Dendritic cell treated with granulocyte-macrophage colony-stimulating factor and Interleukin-4, amounts not matched to agents 40 ng/mL and 50 ng/mL, for 4 days (primary cell): Measurements from ENCODE around the gene ZNF581.

ENCODE experiments used
- H3K27ac Mint-ChIP-seq: one replicate; pipeline ENCODE4 v1.8.0; 2022; ENCODE audit warnings: mild to moderate bottlenecking, mixed read lengths
- H3K27me3 Mint-ChIP-seq: one replicate; pipeline ENCODE4 v1.8.0; 2022; ENCODE audit warnings: mild to moderate bottlenecking, mixed read lengths
- H3K36me3 Mint-ChIP-seq: one replicate; pipeline ENCODE4 v1.8.0; 2022; ENCODE audit warnings: low read depth, mixed read lengths
- H3K4me1 Mint-ChIP-seq: one replicate; pipeline ENCODE4 v1.8.0; 2022; ENCODE audit warnings: low read depth, mixed read lengths
- H3K4me3 Mint-ChIP-seq: one replicate; pipeline ENCODE4 v1.8.0; 2022; ENCODE audit warnings: mild to moderate bottlenecking, moderate library complexity, mixed read lengths
- H3K9me3 Mint-ChIP-seq: one replicate; pipeline ENCODE4 v1.8.0; 2022; ENCODE audit warnings: mixed read lengths
- intact Hi-C: fragments of 100-400 bp; cut with micrococcal nuclease; formaldehyde crosslinking; loops from one replicate; pipeline ENCODE4 v1.15.0; 2022

Gene ZNF581

DNA sequence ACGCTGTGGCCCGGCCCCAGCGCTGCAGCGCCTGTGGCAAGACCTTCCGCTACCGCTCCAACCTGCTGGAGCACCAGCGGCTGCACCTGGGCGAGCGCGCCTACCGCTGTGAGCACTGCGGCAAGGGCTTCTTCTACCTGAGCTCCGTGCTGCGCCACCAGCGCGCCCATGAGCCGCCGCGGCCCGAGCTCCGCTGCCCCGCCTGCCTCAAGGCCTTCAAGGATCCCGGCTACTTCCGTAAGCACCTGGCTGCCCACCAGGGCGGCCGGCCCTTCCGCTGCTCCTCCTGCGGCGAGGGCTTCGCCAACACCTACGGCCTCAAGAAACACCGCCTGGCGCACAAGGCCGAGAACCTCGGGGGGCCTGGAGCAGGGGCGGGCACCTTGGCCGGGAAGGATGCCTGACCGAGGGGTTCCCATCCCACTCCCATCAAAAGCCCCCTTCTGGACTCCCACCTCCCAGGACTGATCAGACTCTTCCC, 27.0 kb upstream of the ZNF581 start:
- Mint-ChIP-seq H3K9me3 (no peaks in the 10 kb centered on the region), H3K27ac (no peak overlapping the region), H3K4me1 (peaks cover 63% of the 10 kb centered on the region), H3K27me3 (no peaks in the 10 kb centered on the region), H3K36me3 (peaks cover 76% of the 10 kb centered on the region), H3K4me3 (no peak overlapping the region)
- intact Hi-C loops = no loop called here

DNA sequence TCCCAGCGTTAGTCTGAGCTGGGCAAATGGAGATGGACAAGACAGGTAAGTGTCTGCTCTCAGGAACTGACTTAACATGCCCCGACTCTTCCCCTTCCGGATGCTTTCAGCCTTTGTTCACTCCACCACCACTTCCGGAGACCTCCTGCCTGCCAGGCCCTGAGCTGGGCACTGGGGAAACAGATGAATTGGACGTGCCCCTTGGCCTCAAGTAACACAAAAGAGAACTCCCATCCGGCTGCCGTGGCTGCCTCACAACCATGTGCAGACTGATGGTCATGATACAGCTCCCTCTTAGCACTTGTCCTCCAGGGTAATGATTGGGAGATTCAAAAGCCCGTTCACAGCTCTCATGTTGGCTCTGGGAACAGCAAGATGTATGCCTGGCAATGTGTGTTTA, 26.0 kb upstream of the ZNF581 start:
- no peaks in the 10 kb centered on the region for H3K9me3 Mint-ChIP-seq
- peaks cover 58% of the 10 kb centered on the region for H3K4me1 Mint-ChIP-seq
- intact Hi-C loops = no loop called here
- no peak overlapping the region for H3K4me3 Mint-ChIP-seq
- no peaks in the 10 kb centered on the region for H3K27me3 Mint-ChIP-seq
- peaks cover 86% of the 10 kb centered on the region for H3K36me3 Mint-ChIP-seq
- no peak overlapping the region for H3K27ac Mint-ChIP-seq

DNA sequence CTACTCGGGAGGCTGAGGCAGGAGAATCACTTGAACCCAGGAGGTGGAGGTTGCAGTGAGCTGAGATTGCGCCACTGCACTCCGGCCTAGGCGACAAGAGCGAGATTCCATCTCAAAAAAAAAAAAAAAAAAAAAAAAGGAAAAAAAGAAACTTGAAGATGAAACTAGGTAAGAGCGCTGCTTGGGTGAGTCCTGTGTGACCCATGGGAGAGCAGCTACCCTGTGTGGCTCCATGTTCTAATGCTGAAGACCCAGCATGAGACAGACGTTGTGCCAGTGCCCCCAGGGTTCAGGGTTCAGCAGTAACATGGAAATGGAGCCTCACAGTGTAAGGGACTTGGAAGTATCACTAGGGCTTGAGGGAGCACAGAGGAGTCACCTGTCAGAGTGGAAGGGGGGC, 25.0 kb upstream of the ZNF581 start:
- Mint-ChIP-seq H3K27me3 (no peaks in the 10 kb centered on the region), H3K4me1 (peaks cover 56% of the 10 kb centered on the region), H3K36me3 (peaks cover 79% of the 10 kb centered on the region), H3K4me3 (no peak overlapping the region), H3K9me3 (no peaks in the 10 kb centered on the region), H3K27ac (peak overlapping the region; percentile 6)
- intact Hi-C loops = no loop called here

DNA sequence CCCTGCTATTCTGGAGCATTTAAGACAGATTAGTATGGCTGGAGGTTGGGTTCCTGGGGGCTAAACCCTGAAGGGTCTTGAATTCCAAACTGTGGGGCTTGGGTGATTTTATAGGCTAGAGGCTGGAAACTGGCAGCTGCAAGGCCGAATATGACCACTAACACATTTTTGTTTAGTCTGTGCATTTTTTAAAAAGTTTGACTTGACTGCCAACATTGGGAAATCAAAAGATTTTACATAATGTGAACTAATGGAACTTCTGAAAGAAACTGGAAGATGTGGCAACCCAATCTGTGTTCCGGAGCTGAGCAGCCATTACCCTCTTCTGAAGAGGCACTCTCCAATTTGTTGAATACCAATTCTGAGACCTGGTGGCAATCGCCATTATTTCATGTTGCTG, 24.2 kb upstream of the ZNF581 start:
- H3K36me3 Mint-ChIP-seq = peaks cover 74% of the 10 kb centered on the region
- no peak overlapping the region for H3K4me3 Mint-ChIP-seq
- intact Hi-C loops = no loop called here
- H3K27ac Mint-ChIP-seq = no peak overlapping the region
- H3K9me3 Mint-ChIP-seq = no peaks in the 10 kb centered on the region
- H3K27me3 Mint-ChIP-seq = no peaks in the 10 kb centered on the region
- H3K4me1 Mint-ChIP-seq = peaks cover 64% of the 10 kb centered on the region

DNA sequence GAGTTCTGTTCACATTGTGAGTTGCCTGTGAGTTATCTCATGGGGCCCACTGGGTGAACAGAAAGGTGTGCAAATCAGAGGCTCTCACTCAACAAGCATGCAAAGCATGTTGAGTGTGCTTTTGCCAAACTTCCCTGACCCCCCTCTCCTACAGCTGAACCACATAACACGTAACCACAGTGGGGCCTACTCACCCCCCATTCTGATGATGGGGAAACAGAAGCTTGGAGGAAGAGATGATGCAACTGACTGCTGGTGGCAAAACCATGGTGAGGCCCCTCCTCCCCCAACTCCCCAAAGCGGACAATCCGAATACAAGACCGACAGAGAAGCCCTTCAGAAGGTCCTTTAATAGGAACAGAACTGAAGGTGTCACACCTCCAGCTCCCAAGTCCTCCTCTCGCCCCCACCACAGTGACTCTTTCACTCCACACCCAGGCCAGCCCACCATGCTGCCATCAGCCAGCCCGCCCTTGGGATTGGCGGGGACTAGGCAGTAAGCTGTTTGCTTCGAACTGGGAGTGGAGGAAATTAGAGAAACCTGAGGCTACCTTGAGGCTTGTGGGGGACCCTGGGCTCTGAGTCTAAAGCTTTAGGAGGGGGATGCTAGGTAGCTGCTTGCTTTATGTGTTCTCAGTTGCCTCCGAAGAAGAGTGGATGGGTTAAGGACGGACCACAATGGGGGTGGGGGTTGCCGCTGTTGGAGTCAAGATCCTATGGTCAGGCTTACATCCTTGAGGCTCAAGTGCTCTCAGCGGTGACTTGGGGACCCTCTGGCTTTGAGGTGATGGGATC, 22.8 kb upstream of the ZNF581 start:
- H3K4me3 Mint-ChIP-seq = no peak overlapping the region
- peak overlapping the region; percentile 30 for H3K27ac Mint-ChIP-seq
- peaks cover 2% of the 10 kb centered on the region for H3K27me3 Mint-ChIP-seq
- H3K36me3 Mint-ChIP-seq = peaks cover 64% of the 10 kb centered on the region
- intact Hi-C loops = no loop called here
- H3K4me1 Mint-ChIP-seq = peaks cover 70% of the 10 kb centered on the region
- H3K9me3 Mint-ChIP-seq = no peaks in the 10 kb centered on the region

DNA sequence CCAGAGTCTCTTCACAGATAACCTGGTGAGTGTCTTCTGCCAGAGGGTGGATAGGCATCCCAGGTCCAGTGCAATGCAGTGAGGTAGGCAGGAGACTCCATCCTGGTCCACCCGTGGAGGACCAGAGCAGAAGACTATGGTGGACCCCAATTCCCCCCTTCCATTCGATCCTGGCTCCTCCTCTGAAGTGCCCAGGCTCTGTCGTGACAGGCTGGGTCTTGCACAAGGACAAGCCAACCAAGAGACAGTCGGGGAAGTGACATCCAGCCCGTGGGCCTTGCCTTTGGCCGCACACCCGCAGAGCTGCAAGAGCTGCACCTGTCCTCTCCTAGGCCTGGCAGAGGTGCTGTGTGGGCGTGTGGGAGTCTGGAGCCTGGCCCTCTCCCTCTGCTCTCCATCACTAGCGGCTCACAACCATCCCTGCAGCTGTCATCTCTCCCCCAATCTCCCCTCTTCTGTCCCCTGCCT, 22.2 kb upstream of the ZNF581 start:
- Mint-ChIP-seq H3K4me3 (no peak overlapping the region), H3K36me3 (peaks cover 58% of the 10 kb centered on the region), H3K9me3 (no peaks in the 10 kb centered on the region), H3K4me1 (peaks cover 70% of the 10 kb centered on the region), H3K27me3 (peaks cover 2% of the 10 kb centered on the region), H3K27ac (peak overlapping the region; percentile 30)
- intact Hi-C loops = no loop called here

DNA sequence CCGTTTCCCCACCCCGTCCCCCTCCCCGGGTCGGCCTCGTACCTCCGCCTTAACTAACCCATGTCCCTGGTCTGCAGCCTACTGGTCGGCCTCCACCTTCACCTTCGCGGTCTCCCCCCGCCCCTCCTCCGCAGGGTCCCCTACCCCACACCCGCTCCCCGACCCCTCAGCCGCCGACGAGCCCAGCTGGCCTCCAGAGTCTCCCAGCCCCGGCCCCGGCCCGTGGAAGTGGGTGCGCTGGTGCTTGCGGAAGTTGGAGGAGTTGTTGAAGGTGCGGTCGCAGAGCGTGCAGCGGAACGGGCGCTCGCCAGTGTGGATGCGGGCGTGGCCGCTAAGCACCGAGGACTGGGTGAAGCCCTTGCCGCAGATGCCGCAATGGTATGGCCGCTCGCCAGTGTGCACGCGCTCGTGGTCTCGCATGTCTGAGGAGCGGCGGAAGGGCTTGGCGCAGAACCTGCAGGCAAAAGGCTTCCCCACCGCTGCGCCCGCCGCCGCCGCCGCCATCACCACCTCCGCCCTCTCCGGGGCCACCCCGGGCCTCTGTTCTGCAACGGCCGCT, 21.7 kb upstream of the ZNF581 start:
- H3K36me3 Mint-ChIP-seq = peaks cover 53% of the 10 kb centered on the region
- H3K27ac Mint-ChIP-seq = no peak overlapping the region
- H3K27me3 Mint-ChIP-seq = peaks cover 2% of the 10 kb centered on the region
- intact Hi-C loops = no loop called here
- no peaks in the 10 kb centered on the region for H3K9me3 Mint-ChIP-seq
- no peak overlapping the region for H3K4me3 Mint-ChIP-seq
- H3K4me1 Mint-ChIP-seq = peaks cover 67% of the 10 kb centered on the region

DNA sequence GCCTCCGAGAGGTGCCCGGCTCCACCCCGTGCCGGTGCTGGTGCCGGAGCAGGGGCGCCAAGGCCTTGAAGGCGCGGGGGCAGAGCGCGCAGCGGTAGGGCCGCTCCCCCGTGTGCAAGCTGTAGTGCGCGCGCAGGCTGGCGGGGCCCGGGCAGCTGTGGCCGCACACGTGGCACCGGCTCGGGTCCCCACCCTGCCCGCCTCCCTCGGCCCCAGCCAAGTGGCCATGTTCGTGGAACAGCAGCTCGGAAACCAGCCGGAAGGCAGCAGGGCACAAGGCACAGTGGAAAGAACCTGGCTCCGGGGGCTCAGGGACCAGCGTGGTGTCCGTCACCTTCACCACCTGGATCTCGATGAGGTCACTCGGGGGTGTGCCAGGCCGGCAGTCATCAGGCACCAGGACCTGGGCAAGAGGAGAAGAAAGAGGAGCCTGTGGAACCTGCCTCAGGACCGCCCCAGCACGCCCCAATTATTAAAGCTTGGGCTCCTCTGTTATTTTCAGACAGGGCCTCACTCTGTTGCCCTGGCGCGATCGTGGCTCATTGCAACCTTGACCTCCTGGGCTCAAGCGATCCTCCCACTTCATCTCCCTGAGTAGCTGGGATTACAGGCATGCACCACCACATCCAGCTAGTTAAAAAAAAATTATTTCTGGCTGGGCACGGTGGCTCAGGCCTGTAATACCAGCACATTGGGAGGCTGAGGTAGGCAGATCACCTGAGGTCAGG, 21.0 kb upstream of the ZNF581 start:
- Mint-ChIP-seq H3K27me3 (peaks cover 2% of the 10 kb centered on the region), H3K27ac (no peak overlapping the region), H3K4me3 (no peak overlapping the region), H3K4me1 (peaks cover 60% of the 10 kb centered on the region), H3K9me3 (no peaks in the 10 kb centered on the region), H3K36me3 (peaks cover 46% of the 10 kb centered on the region)
- intact Hi-C loops = no loop called here

DNA sequence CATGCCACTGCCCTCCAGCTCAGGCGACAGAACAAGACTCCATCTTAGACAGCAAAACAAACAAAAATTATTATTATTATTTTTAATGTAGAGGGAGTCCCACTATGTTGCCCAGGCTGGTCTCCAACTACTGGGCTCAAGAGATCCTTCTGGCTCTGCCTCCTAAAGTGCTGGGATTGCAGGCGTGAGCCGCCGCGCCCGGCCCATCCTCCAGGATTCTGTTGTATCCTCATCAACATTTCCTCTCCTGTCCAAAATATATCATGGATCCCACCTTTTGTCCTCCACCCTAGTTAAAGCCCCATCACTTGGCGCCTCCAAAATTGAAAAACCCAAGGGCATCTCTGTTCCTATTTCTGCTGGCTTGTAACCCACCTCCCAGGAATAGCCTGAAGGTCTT, 20.3 kb upstream of the ZNF581 start:
- peaks cover 58% of the 10 kb centered on the region for H3K4me1 Mint-ChIP-seq
- intact Hi-C loops = no loop called here
- H3K27ac Mint-ChIP-seq = peak overlapping the region; percentile 98

DNA sequence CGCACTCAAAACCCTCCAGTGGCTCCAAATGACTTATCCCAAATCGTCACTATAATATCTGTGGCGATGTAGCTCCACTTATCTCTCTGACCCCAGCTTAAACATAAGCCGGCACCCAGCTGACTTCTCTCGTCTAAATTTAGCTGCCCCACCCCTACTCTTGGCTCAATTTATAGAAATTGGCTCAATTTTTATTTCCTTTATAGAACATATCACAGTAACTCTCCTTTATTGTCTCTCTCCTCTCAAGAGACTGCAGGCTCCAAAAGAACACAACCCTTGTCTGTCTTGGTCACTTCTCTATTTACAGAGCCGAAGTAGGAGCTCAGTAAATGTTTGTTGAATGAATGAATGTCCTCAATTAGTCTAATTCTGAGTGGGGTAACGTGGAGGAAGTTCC, 19.9 kb upstream of the ZNF581 start:
- peak overlapping the region; percentile 9 for H3K4me3 Mint-ChIP-seq

More for the DNA sequence above, 20.3 kb upstream of the ZNF581 start:
- Mint-ChIP-seq H3K9me3 (no peaks in the 10 kb centered on the region), H3K36me3 (peaks cover 40% of the 10 kb centered on the region), H3K27me3 (peaks cover 2% of the 10 kb centered on the region), H3K4me3 (no peak overlapping the region)

DNA sequence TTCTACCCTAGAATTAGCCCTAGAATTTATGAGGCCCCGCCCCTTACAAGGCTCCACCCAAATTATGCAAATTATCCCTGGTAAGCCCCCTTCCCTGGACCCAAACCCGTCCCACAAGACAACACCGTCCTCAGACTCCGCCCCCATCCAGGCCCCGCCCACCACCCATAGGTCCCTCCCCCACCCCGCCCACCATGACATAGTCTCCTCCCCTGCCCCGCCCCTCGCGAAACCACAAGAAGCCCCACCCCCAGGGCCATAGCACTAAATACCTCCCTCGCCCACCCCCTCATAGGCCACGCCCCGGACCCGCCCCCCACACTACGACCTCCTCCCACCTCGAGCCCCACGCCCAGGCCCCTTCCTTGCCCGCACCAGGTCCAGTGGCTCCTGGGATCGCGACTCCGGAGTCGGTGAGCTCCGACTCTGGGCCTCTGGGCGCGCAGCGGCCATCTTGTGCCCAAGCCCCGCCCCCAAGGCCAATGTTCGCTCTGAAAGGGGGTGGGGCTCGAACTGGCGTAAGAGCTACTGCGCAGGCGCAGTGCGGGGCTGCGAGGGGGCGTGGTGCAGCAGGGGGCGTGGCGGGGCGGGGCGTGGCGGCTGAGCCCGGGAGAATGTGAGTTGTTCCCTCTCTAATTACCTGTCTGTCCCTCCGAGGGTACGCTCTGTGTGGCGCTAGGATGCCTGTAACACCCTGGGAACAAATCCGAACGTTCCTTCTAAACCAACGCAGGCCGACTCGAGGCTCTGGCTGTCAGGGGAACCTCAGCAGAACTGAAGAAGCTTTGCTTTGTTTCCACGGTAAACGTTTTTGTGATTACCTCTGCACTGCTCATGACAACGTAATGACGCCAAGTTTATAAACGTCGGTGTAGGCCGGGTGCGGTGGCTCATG, 19.1 kb upstream of the ZNF581 start, which contains the start of gene ZNF784:
Gene ZNF784, minus strand, starts transcription at position 458 of the 895 bp plus-strand sequence. Its CDS starts 5 bp downstream, at position 453.
- peaks cover 40% of the 10 kb centered on the region for H3K36me3 Mint-ChIP-seq
- no peaks in the 10 kb centered on the region for H3K9me3 Mint-ChIP-seq
- peaks cover 47% of the 10 kb centered on the region for H3K4me1 Mint-ChIP-seq
- peak within 1 kb of the TSS; percentile 98 for H3K27ac Mint-ChIP-seq
- intact Hi-C loops = loop anchor here (1.0 to 2.0 kb wide), 2 partner anchors 25 to 108 kb away; partner anchors contain the start of gene FIZ1
- H3K4me3 Mint-ChIP-seq = peak within 1 kb of the TSS; percentile 90
- peaks cover 2% of the 10 kb centered on the region for H3K27me3 Mint-ChIP-seq

More for the DNA sequence above, 19.9 kb upstream of the ZNF581 start:
- peaks cover 55% of the 10 kb centered on the region for H3K4me1 Mint-ChIP-seq
- intact Hi-C loops = no loop called here
- H3K27me3 Mint-ChIP-seq = peaks cover 2% of the 10 kb centered on the region
- peak overlapping the region; percentile 98 for H3K27ac Mint-ChIP-seq
- H3K9me3 Mint-ChIP-seq = no peaks in the 10 kb centered on the region
- peaks cover 40% of the 10 kb centered on the region for H3K36me3 Mint-ChIP-seq

DNA sequence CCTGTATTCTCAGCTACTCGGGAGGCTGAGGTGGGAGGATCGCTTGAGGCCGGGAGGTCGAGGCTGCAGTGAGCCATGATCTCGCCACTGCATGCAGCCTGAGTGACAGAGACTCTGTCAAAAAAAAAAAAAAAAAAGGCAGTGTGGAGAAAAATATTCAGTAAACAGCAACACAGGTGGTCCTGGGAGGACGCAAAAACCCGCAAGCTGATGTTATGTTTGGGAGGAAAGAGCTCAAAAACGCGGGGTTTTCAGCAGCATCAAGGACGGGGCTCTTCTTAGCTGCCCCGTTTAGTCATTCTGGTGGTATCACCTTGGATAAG, 18.5 kb upstream of the ZNF581 start:
- Mint-ChIP-seq H3K9me3 (no peaks in the 10 kb centered on the region), H3K4me3 (peak overlapping the region; percentile 90), H3K27me3 (peaks cover 2% of the 10 kb centered on the region), H3K36me3 (peaks cover 34% of the 10 kb centered on the region), H3K4me1 (peaks cover 41% of the 10 kb centered on the region), H3K27ac (peak overlapping the region; percentile 98)
- intact Hi-C loops = loop anchor here (2.0 kb wide), 1 partner anchor 108 kb away; no protein-coding TSS in a partner anchor

DNA sequence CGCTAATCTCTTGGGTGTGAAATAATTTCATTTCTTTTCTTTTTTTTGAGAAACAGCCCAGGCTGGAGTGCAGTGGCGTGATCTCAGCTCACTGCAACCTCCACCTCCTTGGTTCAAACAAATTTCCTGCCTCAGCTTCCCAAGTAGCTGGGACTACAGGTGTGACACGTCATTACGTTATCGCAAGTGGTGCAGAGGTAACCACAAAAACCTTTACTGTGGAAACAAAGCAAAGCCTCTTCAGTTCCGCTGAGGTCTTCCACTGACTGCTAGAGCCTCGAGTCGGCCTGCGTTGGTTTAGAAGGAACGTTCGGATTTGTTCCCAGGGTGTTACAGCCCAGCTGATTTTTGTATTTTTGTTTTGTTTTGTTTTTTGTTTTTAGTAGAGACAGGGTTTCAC, 17.1 kb upstream of the ZNF581 start:
- H3K27ac Mint-ChIP-seq = no peak overlapping the region
- H3K36me3 Mint-ChIP-seq = peaks cover 20% of the 10 kb centered on the region
- H3K4me3 Mint-ChIP-seq = no peak overlapping the region
- H3K27me3 Mint-ChIP-seq = peaks cover 2% of the 10 kb centered on the region
- no peaks in the 10 kb centered on the region for H3K9me3 Mint-ChIP-seq
- intact Hi-C loops = no loop called here
- peaks cover 27% of the 10 kb centered on the region for H3K4me1 Mint-ChIP-seq
